Measurements from ENCODE around the gene DLEC1. TPM values are rescaled to one million over a fixed set of nuclear protein-coding genes. Genes with fewer than 3 reads are reported as not detected.

DLEC1 gene
- total RNA-seq, 4 donors from 2014 or later = 0.44 to 1.7 (median 1.5) TPM

DNA sequence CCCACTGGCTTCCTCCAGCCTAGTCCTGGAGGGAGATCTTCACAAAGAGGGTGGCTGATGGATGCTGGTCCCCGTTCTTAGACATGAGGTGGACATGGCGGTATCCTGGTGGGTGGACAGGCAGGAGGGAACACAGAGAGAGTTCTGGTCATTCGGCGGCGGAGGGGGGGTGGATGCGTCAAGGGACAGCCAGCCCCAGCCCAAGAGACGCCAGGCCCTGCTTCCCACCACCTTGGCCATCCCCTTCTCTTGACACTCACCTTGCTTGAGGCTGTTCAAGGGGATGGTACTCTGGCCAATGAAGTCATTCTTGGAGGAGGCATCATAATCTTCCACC lies 31.3 kb upstream of the DLEC1 start:
- no peak overlapping the region for H3K4me3 ChIP-seq (replicated peaks in 1 of 3)
- H3K4me1 ChIP-seq = peaks cover 20 to 27% of the 10 kb centered on the region in 2 donors
- WGBS, 2 donors = 97 to 100% methylated on average over 2 to 7 of the region's 7 CpGs
- TF ChIP-seq POLR2A (IDR thresholded peaks at IDR 0.05) (no peak), CTCF (IDR thresholded peaks at IDR 0.05) (no peak)
- intact Hi-C loops (cut with DNase I) = no loop called here
- H3K27ac ChIP-seq = no peak overlapping the region
- no peaks in the 10 kb centered on the region for H3K9me3 ChIP-seq
- no peaks in the 10 kb centered on the region for H3K27me3 ChIP-seq
- H3K36me3 ChIP-seq = peaks cover 10 to 13% of the 10 kb centered on the region in 2 donors
- DNase-seq = no peak

- 93 to 96% methylated on average over 9 to 16 of the region's 19 CpGs for WGBS, 2 donors
- Histone ChIP-seq H3K27me3 (no peaks in the 10 kb centered on the region), H3K4me1 (peaks cover 20 to 27% of the 10 kb centered on the region in 2 donors), H3K27ac (no peak overlapping the region), H3K9me3 (no peaks in the 10 kb centered on the region), H3K36me3 (peaks cover 10 to 13% of the 10 kb centered on the region in 2 donors), H3K4me3 (replicated peaks in 1 of 3) (no peak overlapping the region)
- intact Hi-C loops (cut with DNase I) = no loop called here
- no peak for TF ChIP-seq POLR2A (IDR thresholded peaks at IDR 0.05)
- TF ChIP-seq CTCF (IDR thresholded peaks at IDR 0.05) = no peak
- DNase-seq = no peak
These were observed 30.8 kb upstream of the DLEC1 start for GRCh38 chr3:38008191-38008701.

DNA sequence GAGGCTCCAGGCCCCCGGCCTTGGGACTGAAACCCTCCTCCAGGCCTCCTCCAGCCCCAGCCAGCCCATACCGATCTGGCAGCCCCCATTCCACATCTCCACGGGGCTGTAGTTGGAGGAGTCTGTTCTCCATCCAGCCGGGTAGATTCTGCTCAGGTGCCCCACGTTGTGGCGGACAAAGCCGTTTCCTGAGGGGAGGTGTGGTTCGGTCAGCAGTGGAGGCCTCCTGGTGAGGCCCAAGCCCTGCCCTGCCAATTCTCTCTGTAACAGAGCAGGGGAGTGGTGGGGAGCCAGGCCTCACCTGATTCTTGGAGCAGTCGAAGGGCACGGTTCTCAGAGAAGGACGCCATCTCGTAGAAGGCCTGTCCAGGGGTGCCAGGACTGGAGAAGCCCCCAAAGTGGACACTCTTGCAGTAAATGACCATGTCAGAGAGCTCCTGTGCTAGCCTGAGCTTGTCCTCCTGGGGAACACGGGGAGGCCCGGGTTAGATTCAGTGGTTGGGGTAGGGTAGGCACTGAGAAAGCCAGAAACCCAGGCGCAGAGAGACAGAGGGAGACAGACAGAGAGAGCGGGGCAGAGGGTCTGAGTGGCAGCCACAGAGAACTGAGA lies 29.9 kb upstream of the DLEC1 start:
- H3K36me3 ChIP-seq = peaks cover 10 to 13% of the 10 kb centered on the region in 2 donors
- no peaks in the 10 kb centered on the region for H3K27me3 ChIP-seq
- 89 to 92% methylated on average over 13 to 16 of the region's 16 CpGs for whole genome bisulfite sequencing, 2 donors
- no peak for DNase-seq
- TF ChIP-seq POLR2A (IDR thresholded peaks at IDR 0.05) (no peak), CTCF (IDR thresholded peaks at IDR 0.05) (no peak)
- H3K4me3 ChIP-seq (replicated peaks in 1 of 3) = no peak overlapping the region
- intact Hi-C loops (cut with DNase I) = no loop called here
- peaks cover 16 to 19% of the 10 kb centered on the region in 2 donors for H3K4me1 ChIP-seq
- H3K27ac ChIP-seq = no peak overlapping the region
- no peaks in the 10 kb centered on the region for H3K9me3 ChIP-seq

DNA sequence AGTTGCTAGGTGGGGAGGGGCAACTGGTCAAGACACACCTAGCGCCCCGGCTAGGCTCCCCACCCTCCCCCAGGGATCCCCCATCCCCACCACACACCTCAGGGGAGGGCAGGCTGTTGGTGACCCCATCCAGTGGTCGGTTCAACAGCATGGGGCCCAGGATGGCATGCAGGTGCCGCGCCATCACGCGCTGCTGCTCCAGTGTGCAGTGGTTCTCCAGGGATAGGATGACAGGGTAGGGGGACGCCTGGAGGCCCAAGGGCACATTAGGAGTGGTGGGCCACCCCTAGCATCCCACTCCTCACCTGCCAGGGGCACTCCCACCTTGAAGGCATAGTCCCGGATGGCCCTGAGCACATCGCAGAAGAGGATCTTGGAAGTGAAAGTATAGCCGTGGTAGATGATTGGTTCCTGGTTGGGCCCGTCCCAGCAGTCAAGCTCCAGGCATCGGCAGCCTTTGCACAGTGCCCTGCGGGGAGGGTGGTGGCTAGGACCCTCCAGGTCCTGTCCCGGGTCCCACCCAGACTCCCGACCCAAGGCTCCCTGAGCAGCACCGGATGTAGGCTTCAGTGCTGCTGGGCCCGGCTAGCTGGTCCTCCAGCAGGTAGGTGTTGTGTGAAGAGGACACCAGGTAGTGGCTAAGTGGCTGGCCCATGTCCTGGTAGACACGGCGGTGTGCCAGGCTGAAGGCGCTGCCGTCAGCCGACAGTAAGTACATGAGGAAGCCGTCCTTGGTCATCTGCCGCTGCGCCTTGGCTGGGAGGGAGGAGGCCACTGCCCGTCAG lies 29.0 kb upstream of the DLEC1 start:
- WGBS, 2 donors = 89 to 90% methylated on average over 23 to 24 of the region's 27 CpGs
- no peaks in the 10 kb centered on the region for H3K9me3 ChIP-seq
- intact Hi-C loops (cut with DNase I) = no loop called here
- no peaks in the 10 kb centered on the region for H3K27me3 ChIP-seq
- H3K36me3 ChIP-seq = peaks cover 10 to 13% of the 10 kb centered on the region in 2 donors
- no peak for DNase-seq
- H3K4me1 ChIP-seq = peaks cover 8 to 10% of the 10 kb centered on the region in 2 donors
- H3K4me3 ChIP-seq (replicated peaks in 1 of 3) = no peak overlapping the region
- no peak overlapping the region for H3K27ac ChIP-seq
- TF ChIP-seq CTCF (IDR thresholded peaks at IDR 0.05) = no peak
- no peak for TF ChIP-seq POLR2A (IDR thresholded peaks at IDR 0.05)

GRCh38 chr3:38011111-38011510 lies 27.9 kb upstream of the DLEC1 start:
- Histone ChIP-seq H3K27me3 (no peaks in the 10 kb centered on the region), H3K36me3 (peaks cover 20 to 24% of the 10 kb centered on the region in 2 donors), H3K4me1 (no peaks in the 10 kb centered on the region), H3K9me3 (no peaks in the 10 kb centered on the region), H3K27ac (no peak overlapping the region), H3K4me3 (replicated peaks in 1 of 3) (no peak overlapping the region)
- DNase-seq = no peak
- intact Hi-C loops (cut with DNase I) = no loop called here
- no peak for TF ChIP-seq CTCF (IDR thresholded peaks at IDR 0.05)
- TF ChIP-seq POLR2A (IDR thresholded peaks at IDR 0.05) = no peak
- WGBS, 2 donors = 88 to 97% methylated on average over 1 to 6 of the region's 21 CpGs
